Measurements from ENCODE around the gene RNF223.

DNA sequence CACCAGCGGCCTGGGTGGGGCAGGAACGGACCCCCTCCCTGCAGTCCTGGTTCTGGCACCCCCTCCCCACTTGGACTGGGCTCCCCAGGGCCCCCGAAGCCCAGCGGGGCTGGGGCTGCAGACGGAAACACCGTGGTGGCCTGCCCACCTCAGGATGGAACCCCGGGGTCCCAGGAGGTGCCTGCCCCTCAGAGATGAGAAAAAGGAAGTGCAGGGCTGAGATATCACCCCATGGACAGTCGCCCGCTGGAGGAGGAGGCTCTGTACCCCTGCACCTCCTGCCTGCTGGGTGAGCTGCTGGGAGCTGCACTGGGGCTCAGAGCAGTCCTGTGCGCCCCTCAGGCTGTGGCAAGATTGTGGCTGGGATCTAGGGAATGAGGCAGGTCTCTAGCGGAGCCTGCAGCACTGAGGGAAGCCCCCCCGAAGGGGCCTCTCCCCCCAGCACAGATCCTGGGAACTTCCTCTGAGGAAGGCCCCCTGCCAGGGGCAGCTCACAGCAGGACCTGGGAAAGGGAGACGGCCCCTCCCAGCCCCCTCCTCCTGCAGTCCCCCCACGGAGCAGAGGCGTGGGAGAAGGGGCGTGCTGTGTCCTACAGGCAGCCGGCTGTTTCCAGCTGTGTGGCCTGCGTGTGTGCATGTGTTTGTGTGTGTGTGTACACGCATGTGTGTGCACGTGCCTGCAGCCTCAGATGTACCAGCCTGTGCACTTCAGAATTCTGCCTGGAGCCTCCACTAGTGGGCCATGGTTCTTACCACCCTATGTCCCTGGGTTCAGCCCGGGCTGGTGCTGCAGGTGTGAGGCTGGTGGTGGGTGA, 47.3 kb downstream of the RNF223 start:
- TF ChIP-seq EZH2 (IDR thresholded peaks at IDR 0.05; ENCODE audit: borderline replicate concordance) (no peak), EZH2phosphoT487 (IDR thresholded peaks at IDR 0.05; ENCODE audit: low read depth, severe bottlenecking, unreplicated experiment) (no peak)
- TF ChIP-seq, protein P1, sequence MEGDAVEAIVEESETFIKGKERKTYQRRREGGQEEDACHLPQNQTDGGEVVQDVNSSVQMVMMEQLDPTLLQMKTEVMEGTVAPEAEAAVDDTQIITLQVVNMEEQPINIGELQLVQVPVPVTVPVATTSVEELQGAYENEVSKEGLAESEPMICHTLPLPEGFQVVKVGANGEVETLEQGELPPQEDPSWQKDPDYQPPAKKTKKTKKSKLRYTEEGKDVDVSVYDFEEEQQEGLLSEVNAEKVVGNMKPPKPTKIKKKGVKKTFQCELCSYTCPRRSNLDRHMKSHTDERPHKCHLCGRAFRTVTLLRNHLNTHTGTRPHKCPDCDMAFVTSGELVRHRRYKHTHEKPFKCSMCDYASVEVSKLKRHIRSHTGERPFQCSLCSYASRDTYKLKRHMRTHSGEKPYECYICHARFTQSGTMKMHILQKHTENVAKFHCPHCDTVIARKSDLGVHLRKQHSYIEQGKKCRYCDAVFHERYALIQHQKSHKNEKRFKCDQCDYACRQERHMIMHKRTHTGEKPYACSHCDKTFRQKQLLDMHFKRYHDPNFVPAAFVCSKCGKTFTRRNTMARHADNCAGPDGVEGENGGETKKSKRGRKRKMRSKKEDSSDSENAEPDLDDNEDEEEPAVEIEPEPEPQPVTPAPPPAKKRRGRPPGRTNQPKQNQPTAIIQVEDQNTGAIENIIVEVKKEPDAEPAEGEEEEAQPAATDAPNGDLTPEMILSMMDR (IDR thresholded peaks at IDR 0.05; ENCODE audit: poor library complexity) = no peak
